Omental fat pad (tissue), 4 donors: Measurements from ENCODE around the gene LHX3. TPM values are rescaled to one million over a fixed set of nuclear protein-coding genes. Genes with fewer than 3 reads are reported as not detected.

ENCODE experiments used
- ATAC-seq: fragments of 150-250 bp; one replicate; pipeline ENCODE4 v1.9.1; 2016; ENCODE audit warnings: mild to moderate bottlenecking, moderate library complexity; ENCODE audit not compliant: low FRiP score
- DNase-seq: peaks from one replicate; pipeline ENCODE4 v3.0.0-alpha.2; 2019; ENCODE audit warnings: low spot score
- total RNA-seq, 4 donors: library from RNA; depleted of rRNA; stranded (reverse); fragments of >200 nt; gene quantifications; one replicate each; pipeline ENCODE4 v1.1.0, GENCODE V29; 2016
- TF ChIP-seq, protein P1 (sequence below), 3 donors: fragments of 450-650 bp; IDR thresholded peaks; one replicate each; pipeline ENCODE4 v1.5.1; 2016 to 2017; ENCODE audit warnings: antibody characterized with exemption in 3 of 3, mild to moderate bottlenecking in 3 of 3, moderate library complexity in 2 of 3

The LHX3 gene
- total RNA-seq, 4 donors from 2014 or later, result not detected

DNA sequence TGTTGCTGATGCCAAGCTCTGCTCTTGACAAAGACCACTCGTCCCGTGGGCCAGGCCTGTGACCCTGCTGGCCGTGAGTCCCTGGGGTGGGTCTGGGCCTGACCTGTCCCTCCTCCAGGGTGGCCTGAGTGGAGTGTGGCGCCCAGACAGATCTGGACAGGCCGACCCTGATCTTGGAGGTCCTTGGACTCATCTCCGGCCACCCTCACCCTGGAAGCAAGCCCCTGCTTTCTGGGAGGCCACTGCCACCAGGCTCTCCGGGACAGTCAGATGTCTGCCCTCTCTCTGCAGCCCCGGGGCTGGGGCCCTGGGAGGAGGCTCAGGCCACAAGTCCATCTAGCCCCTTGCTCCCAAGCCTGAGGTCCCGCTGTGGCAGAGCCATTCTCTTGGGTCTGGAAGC, 55.1 kb downstream of the LHX3 start:
- no peak for DNase-seq
- no peak for ATAC-seq
- TF ChIP-seq, protein P1, sequence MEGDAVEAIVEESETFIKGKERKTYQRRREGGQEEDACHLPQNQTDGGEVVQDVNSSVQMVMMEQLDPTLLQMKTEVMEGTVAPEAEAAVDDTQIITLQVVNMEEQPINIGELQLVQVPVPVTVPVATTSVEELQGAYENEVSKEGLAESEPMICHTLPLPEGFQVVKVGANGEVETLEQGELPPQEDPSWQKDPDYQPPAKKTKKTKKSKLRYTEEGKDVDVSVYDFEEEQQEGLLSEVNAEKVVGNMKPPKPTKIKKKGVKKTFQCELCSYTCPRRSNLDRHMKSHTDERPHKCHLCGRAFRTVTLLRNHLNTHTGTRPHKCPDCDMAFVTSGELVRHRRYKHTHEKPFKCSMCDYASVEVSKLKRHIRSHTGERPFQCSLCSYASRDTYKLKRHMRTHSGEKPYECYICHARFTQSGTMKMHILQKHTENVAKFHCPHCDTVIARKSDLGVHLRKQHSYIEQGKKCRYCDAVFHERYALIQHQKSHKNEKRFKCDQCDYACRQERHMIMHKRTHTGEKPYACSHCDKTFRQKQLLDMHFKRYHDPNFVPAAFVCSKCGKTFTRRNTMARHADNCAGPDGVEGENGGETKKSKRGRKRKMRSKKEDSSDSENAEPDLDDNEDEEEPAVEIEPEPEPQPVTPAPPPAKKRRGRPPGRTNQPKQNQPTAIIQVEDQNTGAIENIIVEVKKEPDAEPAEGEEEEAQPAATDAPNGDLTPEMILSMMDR (IDR thresholded peaks at IDR 0.05), result no peak

DNA sequence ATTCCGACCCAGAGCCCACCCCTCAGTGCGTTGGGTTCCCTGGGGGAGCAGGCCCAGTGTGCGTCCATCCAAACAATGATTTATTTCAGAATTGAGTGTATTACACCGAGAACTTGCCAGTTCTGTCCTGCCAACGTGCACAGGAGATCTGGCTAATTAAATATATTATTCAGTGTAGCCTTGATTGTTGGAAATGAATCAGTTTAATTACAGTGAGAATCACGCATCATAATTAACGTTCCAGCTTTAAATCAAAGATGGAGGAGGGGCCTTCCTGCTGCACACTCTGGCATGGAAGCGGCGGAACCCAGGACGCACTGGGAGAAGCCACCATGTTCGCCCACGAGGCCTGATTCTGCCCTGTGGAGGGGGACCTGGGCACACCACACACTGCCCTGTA, 55.6 kb downstream of the LHX3 start:
- DNase-seq (no peak), ATAC-seq (no peak)
- TF ChIP-seq, protein P1 (IDR thresholded peaks at IDR 0.05), result no peak

DNA sequence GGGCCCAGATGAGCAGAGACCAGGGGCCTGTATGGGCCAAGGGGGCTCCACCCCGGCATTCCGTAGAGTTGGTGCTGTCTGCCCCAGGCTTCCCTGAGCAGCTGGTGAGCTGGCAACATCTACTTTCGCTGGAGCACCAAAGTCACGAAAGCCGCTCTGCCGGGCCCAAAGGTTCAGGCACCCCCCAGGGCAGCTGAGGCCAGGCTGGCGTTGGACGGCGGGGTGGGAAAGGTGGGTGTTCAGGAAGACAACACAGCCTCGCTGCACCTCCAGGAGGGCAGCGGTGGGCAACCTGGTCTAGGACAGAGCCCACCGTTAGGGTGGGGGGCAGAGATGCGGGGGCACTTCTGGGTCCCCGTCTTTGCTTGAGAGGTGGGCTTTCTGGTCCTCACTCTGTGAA, 56.2 kb downstream of the LHX3 start:
- no peak for ATAC-seq

DNA sequence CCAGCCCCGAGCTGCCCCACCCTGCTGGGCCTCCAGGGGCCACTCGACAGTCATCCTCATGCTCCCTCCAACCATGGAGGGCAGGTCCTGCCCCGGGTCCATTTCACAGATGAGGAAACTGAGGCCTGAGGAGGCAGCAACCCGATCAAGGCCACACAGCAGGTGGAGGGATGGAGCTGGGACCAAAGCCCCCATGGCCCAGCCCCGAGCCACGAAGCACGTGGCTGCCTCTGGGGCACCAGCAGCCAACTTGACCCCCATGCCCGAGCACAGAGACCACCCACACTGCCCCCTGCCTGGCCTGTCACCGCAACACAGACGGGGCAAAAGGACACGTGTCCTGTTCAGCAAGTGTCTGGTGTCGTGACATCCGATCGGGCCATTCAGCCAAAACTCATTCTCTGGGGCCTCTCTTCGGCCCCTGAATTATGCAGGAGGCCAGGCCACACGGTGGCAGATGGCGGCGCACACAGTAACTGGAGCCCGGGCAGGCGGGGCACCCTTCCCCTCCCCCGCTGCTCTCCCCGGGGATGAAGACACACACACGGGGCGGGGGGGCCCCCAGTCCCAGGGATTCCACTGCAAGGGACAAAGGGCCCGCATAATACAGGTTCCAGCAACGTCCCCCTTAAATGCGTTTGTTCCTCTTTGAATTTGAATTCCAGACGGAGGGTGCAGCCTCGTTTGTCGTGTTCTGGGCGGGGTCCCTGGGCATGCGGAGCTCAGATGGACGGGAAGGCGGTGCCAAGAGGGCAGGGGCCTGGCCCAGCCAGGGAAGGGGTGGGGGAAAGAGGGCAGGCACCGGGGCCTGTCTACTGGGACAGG, 56.8 kb downstream of the LHX3 start:
- no peak for DNase-seq
- ATAC-seq, result no peak
- TF ChIP-seq, protein P1 (IDR thresholded peaks at IDR 0.05), result no peak

More for the DNA sequence above, 56.2 kb downstream of the LHX3 start:
- TF ChIP-seq, protein P1 (IDR thresholded peaks at IDR 0.05), result no peak
- no peak for DNase-seq

DNA sequence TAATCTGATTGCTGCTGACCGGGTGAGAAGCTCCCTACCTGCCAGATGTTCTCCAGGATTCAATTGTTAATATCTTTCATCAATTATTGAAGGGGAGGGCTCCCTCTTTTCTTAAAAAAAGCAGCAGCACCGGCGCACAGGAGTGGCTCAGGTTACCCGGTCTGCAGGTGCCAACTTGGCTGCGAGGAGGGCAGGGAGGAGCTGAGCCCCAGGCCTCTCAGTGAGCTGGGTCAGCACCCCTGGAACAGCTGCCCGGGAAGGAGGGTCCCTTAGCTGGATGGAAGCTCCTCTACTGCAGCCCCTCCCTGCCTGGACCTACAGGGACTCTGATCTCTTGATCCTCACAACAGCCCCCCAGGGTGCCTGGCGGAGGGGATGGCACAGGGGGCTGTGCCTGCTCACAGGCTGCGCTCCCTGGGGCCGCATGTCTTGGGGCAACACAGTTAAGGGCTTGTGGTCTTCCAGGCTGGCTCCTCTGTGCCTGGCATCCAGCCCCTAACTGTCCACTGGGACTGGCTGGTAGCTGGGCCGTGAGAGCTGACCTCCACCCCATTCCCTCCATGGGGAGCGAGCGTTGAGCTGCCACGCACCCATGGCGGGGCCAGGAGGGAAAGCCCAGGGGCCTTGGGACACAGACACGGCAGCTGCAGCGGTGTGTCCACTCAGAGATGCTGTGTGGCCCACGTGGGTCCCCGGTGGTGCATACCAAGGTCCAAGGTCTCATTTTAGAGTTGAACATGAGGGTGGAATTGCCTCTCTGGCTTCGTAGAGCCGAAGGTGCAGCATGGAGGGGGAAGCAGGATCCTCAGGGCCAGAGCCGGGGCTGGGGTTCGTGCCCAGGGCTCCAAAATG, 57.7 kb downstream of the LHX3 start:
- DNase-seq (no peak), ATAC-seq (no peak)
- TF ChIP-seq, protein P1 (IDR thresholded peaks at IDR 0.05), result no peak

Other genes starting within 250 kb of the LHX3 start
- gene UBAC1, start 243.8 kb downstream of the LHX3 start, total RNA-seq, result 10 to 100 TPM; 28.4 to 56.7 (median 34.6) TPM
- gene NACC2, start 109.8 kb downstream of the LHX3 start, total RNA-seq, result 10 to 100 TPM; 22.9 to 37.6 (median 24.8) TPM
- 10 to 100 TPM; 23.8 to 31.1 (median 28.4) TPM for gene TMEM250, start 86.3 kb downstream of the LHX3 start, total RNA-seq
- 10 to 100 TPM in 1 of 4 donors, 1 to 10 TPM in 3; 5.6 to 18.5 (median 6.6) TPM for gene QSOX2, start 40.7 kb upstream of the LHX3 start, total RNA-seq
- not detected for gene CCDC187, start 99.0 kb upstream of the LHX3 start, total RNA-seq
- gene GPSM1, start 122.4 kb upstream of the LHX3 start, total RNA-seq, result 10 to 100 TPM in 1 of 4 donors, 1 to 10 TPM in 3; 5.0 to 20.5 (median 7.3) TPM
- gene DNLZ, start 158.6 kb upstream of the LHX3 start, total RNA-seq, result 10 to 100 TPM; 16.5 to 36.7 (median 19.8) TPM
- gene CARD9, start 168.5 kb upstream of the LHX3 start, total RNA-seq, result 1 to 10 TPM; 2.5 to 6.9 (median 4.9) TPM
- 10 to 100 TPM in 1 of 4 donors, 1 to 10 TPM in 3; 3.2 to 11.2 (median 5.8) TPM for gene SNAPC4, start 195.0 kb upstream of the LHX3 start, total RNA-seq
- 10 to 100 TPM; 26.5 to 38.1 (median 33.5) TPM for gene ENTR1, start 205.5 kb upstream of the LHX3 start, total RNA-seq
- gene PMPCA, start 205.5 kb upstream of the LHX3 start, total RNA-seq, result 10 to 100 TPM; 29.2 to 64.4 (median 33.6) TPM
- gene INPP5E, start 234.7 kb upstream of the LHX3 start, total RNA-seq, result 10 to 100 TPM in 1 of 4 donors, 1 to 10 TPM in 3; 5.4 to 13.1 (median 8.3) TPM